GM19324 (cell line): ENCODE measurements around the gene TBCK.
"Not testable (repeated sequence)": the region's sequence is repeated elsewhere in the genome, so short reads cannot be mapped to it uniquely, and the experiment has no call there.

ENCODE experiments used
- ATAC-seq: cut with Tn5 transposase; IDR thresholded peaks from one replicate; pipeline ENCODE4 v1.9.1; 2021; ENCODE audit warnings: mild to moderate bottlenecking, moderate library complexity; ENCODE audit not compliant: unreplicated experiment, low FRiP score

The TBCK gene

DNA sequence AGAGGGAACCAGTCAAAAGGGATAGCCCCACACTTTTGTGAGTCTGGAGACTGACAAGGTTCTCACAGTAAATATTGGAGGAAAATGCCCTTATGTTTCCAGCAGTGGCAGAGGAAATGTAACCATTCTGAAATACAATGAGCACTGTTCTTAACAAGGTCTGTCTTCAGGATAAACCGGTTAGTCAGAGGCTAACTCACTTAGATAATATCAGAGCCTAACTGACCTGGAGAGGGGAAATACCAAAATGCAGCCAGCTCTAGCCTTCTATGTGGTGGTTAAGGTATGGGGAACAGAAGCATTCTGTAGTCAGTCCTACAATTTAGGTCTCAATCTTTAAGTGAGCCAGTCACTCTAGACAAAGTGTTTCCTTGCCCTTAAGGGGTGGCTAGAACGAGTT lies 70.8 kb downstream of the TBCK start:
- no peak for ATAC-seq

DNA sequence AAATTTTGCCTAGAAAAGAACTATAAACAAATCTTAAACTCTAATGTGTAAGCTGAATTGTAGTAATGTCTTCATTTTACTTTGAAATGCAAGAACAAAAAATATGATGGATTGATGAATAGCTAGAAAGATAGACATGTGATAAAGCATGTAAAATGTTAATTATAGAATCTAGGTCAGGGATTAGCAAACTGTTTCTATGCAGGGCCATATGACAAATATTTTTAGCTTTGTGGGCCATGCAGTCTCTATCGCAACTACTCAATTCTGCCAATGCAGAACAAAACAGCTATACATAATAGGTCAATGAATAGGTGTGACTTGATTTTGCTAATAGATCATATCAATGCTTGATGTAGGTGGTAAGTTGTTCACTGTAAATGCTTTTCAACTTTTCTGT lies 75.3 kb downstream of the TBCK start:
- ATAC-seq, result no peak

DNA sequence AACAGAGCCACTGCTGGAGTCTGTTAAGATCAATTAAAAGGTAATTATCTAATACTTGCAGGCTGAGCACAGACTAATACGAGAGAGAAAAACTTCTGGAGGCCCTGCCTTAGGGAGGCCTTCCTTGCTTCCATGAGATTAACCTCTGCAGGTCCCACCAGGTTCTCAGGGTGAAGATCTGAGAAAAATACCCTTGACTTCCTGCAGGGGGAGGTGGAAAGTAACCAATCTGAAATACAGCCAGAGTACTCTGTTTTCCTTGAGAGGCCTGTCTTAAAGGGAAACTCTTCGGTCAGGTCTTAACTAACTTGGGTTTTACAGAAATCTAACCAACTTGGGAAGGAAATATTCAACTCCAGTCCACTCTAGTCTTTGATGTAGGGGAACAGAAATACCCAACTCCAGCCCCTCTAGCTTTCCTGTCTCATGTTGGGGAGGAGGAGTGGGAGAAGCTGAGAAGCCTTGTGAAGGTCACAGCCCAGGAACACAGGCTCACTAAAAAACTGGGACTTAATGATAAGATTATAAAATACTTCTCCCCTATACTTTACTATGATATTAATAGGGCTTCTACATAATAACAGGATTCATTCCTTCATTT lies 77.1 kb downstream of the TBCK start:
- ATAC-seq, result peak; percentile 92

DNA sequence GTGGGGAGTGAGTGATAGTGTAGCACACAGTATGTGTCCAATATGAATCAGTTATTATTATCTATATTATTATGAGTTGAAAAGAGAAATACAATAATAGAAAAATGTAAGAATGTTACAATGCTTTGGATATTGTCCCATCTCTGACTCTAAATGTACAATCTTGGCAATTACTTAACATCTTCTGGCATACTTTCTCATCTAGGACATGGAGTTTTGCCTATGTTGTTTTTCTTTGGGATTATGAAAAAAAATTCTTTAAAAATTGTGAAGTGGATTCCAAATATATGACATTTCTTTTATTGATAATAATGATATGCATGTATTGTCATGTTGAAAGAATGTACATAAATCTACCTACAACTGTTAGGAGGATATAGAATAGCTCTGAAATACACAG lies 84.1 kb downstream of the TBCK start:
- ATAC-seq, result no peak

- ATAC-seq, result no peak
Measured at GRCh38 chr4:106222548-106222947, 93.5 kb downstream of the TBCK start.

- not testable (repeated sequence) for ATAC-seq
Measured at GRCh38 chr4:106213291-106213690, 102.7 kb downstream of the TBCK start.

DNA sequence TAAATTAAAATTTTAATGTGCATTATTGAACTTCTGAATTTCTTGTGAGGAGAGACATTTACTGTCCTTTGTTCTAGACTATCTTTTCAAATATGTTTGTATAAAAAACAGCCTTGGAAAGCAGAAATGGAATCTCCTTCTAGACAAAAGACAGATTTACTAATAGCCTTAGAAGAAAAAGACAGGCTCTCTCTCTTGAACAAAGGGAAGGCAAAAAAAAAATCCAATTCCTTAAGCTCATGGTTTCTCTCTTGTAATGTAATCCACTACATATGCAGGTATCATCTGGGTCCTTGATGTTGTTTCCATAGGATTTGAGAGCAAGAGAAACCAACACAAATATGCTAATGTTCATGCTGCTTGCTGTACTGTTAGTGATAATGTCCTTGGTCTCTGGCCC lies 106.0 kb downstream of the TBCK start:
- ATAC-seq, result no peak

- no peak for ATAC-seq
Measured at GRCh38 chr4:106208481-106209460, 107.2 kb downstream of the TBCK start.

GRCh38 chr4:106201373-106201772 lies 114.6 kb downstream of the TBCK start:
- ATAC-seq, result no peak

DNA sequence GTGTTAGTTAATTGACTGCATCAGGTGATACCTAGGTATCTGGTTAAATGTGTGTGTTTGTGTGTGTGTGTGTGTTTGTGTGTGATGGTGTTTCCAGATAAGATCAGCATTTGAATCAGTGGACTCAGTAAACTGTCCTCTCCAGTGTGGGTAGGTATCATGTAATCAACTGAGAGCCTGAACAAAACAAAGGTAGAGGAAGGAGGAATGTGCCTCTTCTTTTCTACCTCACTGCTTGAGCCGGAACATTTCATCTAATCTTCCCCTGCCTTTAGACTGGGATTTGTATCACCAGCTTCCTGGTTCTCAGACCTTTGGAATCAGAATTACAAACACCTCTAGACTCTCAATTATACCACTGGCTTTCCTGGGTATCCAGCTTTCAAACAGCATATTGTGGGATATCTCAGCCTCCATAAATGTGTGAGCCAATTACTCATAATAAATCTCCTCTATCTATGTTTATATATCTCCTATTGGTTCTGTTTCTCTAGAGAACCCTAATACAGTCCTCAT lies 120.5 kb downstream of the TBCK start:
- no peak for ATAC-seq

DNA sequence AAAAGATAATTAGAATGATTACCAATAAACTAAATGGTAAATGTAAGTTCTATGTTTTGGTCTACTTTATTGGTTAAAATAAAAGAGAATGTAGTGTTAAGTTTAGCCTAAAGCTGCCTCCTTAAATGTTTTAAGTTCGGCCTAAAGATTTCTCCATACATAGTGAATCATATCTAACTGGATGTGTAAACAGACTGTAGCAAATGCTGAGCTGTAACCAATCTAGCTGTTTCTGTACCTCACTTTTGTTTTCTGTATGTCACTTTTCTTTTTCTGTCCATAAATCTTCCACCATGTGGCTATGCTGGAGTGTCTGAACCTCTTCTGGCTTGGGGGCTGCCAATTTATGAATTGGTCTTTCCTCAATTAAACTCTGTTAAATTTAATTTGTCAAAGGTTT lies 121.2 kb downstream of the TBCK start:
- ATAC-seq, result no peak

GRCh38 chr4:106192131-106192530 lies 123.9 kb downstream of the TBCK start:
- no peak for ATAC-seq

- no peak for ATAC-seq
Measured at GRCh38 chr4:106186201-106186600, 129.8 kb downstream of the TBCK start.

DNA sequence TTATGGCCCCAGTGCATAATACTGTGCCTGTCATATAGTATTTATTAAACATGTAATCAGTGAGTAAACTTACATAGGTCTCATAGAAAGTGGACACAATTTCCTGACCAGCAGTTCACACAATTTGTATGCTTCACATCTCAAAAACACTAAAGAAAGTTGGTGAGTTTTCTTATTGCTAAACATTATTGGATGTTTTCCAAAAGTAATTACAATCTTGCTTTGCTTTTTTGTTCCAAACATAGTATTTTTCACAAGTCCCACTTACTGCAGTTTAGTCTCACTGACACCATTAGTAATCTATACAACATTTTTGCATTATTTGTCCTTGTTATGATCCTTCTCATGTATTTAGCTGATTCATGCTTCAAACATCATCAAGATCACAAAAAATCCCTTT lies 132.5 kb downstream of the TBCK start:
- ATAC-seq, result no peak

GRCh38 chr4:106172861-106173260 lies 143.1 kb downstream of the TBCK start:
- ATAC-seq, result no peak

DNA sequence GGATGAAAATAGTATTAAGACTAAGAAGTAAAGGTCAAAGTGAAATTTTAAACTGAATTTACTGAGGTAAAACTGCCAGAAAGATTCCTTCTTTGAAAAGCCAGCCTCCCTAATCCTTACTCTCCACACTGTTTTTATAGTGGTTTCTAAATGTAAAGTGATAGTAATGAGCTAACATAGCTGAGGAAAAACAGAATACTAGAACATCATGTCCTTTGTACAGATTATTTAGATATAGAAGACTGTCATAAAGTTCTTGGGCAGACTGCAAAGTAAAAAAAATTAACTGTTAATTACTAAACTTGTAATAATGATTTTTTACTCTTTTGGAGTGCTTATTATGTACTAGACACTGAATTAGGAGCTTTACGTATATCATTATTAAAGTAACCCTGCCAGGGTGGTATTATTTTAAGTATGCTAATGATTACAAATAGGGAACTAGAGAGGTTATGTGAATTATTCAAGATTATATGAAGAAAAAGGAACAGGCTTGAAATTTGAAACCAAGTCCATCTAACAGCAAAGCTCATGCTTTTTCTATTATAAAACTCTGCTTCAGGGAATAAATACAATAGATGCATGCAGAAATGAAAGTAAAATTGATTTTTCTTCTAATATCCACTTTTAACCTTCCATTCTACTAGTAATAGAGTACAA lies 150.5 kb downstream of the TBCK start:
- ATAC-seq, result no peak

DNA sequence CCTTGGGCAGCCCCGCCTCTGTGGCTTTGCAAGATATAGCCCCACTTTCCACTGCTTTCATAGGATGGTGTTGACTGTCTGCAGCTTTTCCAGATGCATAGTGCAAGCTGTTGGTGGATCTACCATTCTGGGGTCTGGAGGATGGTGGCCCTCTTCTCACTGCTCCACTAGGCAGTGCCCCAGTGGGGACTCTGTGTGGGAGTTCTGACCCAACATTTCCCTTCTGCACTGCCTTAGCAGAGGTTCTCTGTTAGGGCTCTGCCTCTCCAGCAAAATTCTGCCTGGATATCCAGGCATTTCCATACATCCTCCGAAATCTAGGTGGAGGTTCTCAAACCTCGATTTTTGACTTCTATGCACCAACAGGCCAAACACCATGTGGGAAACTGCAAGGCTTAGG lies 153.7 kb downstream of the TBCK start:
- no peak for ATAC-seq

DNA sequence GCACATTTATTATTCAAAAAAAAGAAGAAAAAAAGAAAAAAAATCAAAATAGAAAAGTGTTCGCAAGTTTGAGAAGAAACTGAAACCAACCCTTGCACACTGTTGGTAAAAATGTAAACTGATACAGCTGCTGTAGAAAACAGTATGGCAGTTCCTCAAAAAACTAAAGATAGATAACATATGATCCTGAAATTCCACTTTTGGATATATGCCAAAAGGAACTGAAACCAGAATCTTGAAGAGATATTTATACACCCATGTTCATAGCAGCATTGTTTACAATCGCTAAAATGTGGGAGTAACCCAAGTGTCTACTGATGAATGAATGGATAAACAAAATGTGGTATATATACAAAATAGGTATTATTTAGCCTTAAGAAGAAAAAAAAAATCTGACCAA lies 155.4 kb downstream of the TBCK start:
- ATAC-seq, result no peak

- ATAC-seq, result no peak
Measured at GRCh38 chr4:106149911-106150310, 166.1 kb downstream of the TBCK start.

- no peak for ATAC-seq
Measured at GRCh38 chr4:106149026-106149425, 167.0 kb downstream of the TBCK start.

- ATAC-seq, result no peak
Measured at GRCh38 chr4:106142616-106143127, 173.3 kb downstream of the TBCK start.
